Activated gamma-delta T cell treated with anti-CD3 and anti-CD28 coated beads, Interleukin-2, amount 50 U/mL, for 16 hours (primary cell): ENCODE data around the gene PERM1.
A peak's percentile ranks its signal among the peaks of the same experiment; 100 is the strongest.
"Not testable (repeated sequence)": the region's sequence is repeated elsewhere in the genome, so short reads cannot be mapped to it uniquely, and the experiment has no call there.

Source experiments
- DNase-seq: peaks from one replicate; pipeline ENCODE4 v3.0.0-alpha.2; 2020; ENCODE audit warnings: low read depth

Gene PERM1

DNA sequence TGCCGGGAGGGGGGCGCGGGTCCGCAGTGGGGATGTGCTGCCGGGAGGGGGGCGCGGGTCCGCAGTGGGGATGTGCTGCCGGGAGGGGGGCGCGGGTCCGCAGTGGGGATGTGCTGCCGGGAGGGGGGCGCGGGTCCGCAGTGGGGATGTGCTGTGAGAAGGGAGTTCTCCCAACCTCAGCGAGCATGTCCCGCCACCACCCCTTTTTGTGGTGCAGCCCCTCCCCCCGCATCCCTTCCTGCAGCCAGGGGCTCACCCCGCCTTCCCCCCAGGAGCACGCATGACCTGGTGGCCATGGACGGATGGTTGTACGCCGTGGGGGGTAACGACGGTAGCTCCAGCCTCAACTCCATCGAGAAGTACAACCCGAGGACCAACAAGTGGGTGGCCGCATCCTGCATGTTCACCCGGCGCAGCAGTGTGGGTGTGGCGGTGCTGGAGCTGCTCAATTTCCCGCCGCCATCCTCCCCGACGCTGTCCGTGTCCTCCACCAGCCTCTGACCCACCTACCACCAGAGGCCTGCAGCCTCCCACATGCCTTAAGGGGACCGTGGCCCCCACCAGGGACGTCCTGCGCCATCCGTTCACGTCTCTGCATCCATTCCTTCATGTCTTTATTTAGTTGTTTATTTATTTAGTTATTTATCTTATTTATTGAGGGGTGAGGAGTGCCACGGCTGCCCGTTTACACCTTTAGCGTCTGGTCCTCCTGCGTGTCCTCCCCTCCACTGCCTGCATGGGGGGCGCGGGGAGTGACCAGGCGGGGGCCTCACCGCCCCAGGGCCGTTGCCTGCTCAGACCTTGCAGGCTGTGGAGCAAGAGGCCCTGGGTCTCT lies 17.0 kb downstream of the PERM1 start:
- DNase-seq: no peak

DNA sequence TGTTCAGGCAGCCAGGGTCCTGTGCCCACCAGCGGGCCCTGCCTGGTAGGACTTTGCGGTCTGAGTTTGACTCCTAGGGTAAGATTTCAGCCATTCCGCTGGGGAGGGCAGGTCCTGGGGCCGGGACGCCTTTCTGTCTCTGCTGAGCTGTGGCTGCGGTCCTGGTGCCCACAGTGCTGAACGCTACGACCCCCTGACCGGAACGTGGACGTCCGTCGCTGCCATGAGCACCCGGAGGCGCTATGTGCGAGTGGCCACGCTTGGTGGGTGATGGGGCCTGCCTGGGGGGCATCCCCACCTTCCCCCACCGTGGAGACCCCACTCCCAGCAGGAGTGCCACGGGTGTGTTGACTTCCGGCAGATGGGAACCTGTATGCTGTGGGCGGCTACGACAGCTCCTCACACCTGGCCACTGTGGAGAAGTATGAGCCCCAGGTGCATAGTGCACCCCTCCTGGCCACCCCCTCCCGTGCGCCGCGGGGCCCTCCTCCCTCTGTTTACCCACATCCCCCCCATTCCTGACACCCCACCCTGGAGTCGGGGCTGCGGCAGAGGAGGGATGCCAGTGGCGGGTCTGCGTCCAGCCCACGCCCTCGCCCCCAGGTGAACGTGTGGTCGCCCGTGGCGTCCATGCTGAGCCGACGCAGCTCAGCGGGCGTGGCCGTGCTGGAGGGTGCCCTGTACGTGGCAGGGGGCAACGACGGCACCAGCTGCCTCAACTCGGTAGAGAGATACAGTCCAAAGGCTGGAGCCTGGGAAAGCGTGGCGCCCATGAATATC lies 18.0 kb downstream of the PERM1 start:
- DNase-seq: no peak

- DNase-seq: no peak
These were observed 18.6 kb downstream of the PERM1 start for GRCh38 chr1:963301-963651.

DNA sequence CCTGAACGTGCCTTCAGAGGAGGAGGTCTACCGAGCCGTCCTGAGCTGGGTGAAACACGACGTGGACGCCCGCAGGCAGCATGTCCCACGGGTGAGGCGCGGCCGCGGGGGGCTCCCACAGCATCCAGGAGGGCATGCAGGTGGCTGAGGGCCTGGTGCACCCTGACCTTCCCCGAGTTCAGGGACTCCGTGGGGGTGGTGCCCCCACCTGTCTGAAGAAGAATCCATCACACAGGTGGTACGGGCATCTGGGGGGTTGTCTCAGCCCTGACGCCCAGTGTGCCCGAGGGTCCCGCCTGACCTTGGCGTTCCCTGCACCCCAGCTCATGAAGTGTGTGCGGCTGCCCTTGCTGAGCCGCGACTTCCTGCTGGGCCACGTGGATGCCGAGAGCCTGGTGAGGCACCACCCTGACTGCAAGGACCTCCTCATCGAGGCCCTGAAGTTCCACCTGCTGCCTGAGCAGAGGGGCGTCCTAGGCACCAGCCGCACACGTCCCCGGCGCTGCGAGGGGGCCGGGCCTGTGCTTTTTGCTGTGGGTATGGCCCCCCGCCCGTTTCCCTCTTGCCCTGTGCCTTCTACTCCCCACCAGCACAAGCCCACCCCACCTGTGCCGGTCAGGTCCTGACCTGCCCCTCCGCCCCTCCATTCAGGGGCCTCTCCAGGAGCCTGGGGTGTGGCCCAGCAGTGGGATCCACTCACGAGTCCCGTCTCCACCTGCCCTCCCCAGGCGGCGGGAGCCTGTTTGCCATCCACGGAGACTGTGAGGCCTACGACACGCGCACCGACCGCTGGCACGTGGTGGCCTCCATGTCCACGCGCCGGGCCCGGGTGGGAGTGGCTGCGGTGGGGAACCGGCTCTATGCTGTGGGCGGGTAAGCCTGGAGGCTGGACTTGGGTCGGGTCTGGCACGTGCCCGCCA lies 19.3 kb downstream of the PERM1 start:
- DNase-seq: no peak

DNA sequence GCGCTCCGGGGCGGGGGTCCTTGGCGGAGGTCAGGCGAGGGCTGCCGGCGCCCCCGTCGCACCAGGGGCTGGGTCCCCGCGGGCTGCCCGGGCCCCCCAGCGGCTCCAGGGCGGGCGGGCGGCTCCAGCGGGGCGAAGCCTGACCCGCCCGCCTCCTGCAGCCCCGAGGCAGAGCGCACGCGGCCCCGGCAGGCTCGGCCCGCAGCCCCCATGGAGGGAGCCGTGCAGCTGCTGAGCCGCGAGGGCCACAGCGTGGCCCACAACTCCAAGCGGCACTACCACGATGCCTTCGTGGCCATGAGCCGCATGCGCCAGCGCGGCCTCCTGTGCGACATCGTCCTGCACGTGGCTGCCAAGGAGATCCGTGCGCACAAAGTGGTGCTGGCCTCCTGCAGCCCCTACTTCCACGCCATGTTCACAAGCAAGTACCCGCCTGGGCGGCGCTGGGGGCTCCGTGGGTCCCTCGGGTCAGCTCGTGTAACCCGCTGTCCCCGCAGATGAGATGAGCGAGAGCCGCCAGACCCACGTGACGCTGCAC lies 20.7 kb downstream of the PERM1 start:
- no peak for DNase-seq

DNA sequence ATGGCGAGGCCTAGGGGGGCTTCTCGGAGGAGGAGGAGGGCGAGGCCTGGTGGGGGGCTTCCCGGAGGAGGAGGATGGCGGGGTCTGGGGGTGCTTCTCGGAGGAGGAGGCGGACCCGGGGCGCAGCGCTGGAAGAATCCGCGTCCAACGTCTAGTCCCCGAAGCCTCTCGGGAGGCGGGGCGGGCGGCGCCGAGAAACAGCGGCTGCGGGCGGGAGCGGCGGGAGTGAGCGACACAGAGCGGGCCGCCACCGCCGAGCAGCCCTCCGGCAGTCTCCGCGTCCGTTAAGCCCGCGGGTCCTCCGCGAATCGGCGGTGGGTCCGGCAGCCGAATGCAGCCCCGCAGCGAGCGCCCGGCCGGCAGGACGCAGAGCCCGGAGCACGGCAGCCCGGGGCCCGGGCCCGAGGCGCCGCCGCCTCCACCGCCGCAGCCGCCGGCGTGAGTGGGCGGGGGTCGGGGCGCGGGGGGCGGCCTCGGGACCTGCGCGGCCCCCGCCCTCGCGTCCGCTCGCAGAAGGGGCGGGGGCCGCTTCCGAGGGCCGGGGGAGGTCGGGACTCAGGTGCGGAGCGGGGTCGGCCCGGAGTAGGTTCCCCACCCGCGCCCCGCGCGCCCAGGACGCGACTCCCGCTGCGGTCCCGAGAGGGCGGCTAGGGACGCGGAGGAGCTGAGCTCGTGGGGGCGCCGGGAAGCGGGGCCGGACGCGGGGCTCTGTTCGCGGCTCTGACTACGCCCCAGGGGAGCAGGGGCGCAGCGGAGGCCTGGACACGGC lies 21.3 kb downstream of the PERM1 start, which contains the start of gene KLHL17:
TSS of gene KLHL17 (plus strand) at position 222 of the 769 bp plus-strand sequence. CDS start at position 332, 110 bp downstream.
- DNase-seq: peak; percentile 66

GRCh38 chr1:959731-960362 lies 22.0 kb downstream of the PERM1 start:
- DNase-seq: no peak

- DNase-seq: peak; percentile 97
These were observed 22.8 kb downstream of the PERM1 start, which contains the start of gene NOC2L for GRCh38 chr1:958823-959730. NOC2L (minus strand) TSS chr1:959256; CDS start chr1:959240, 16 bp downstream.

GRCh38 chr1:956636-957035 lies 25.3 kb downstream of the PERM1 start:
- DNase-seq: no peak

DNA sequence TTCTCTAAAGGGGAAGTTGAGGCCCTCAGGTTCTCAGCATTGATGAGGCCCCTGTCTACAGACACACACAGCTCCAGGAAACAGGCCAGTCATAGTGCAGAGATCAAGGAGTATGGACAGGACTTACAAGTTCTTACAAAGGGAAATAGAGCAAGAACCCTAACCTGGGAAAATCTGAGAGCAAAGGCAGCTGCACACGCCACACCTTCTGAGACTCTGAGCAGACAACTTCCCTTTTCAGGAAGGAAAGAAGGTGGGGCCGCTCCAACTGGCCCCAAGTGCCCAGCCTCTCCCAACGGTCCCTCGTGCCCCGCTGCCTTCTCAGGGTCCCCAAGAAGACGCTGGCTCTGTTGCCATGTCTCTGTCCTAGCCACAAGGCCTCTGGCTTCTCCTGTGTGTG lies 26.4 kb downstream of the PERM1 start:
- no peak for DNase-seq

- DNase-seq: no peak
These were observed 27.0 kb downstream of the PERM1 start for GRCh38 chr1:954927-955326.

DNA sequence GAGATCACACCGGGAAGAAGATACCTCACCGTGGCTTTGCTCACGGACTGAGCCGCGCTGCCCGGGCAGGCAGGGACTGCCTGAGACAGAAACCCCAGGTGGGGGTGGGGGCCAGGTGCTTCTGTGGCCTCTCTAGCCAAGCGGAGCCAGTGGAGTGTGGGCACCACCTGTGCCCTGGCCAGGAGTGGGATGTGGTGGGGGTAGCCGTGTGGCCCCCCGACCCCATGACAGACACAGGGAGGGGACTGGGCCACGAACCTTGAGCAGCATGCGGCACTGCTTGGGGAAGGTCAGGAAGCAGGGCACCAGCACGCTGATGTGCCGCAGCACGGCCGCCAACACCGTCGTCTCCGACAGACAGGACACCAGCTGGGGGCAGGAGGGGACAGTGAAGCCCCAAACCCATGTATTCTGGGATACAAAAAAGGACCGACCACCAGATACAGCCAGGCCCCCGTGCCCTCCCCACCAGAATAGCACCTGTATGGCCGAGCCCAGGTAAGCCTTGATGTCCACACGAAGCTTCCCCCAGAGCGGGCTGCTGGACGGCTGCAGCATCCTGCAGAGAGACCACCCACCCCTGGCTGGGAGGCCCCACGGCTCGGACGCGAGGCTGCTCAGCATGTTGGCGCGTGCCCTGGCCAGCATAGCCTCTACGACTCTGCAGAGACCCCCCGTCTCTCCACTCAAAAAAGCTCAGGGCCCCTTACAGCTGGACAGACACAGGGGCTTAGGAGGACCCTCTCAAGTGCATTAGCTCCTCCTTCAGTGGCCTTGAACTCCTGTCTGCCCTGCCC lies 28.2 kb downstream of the PERM1 start:
- DNase-seq: no peak

- DNase-seq: no peak
These were observed 29.3 kb downstream of the PERM1 start for GRCh38 chr1:952603-953002.

GRCh38 chr1:952201-952600 lies 29.7 kb downstream of the PERM1 start:
- DNase-seq: no peak

GRCh38 chr1:951364-951763 lies 30.5 kb downstream of the PERM1 start:
- no peak for DNase-seq

GRCh38 chr1:950881-951280 lies 31.0 kb downstream of the PERM1 start:
- no peak for DNase-seq

DNA sequence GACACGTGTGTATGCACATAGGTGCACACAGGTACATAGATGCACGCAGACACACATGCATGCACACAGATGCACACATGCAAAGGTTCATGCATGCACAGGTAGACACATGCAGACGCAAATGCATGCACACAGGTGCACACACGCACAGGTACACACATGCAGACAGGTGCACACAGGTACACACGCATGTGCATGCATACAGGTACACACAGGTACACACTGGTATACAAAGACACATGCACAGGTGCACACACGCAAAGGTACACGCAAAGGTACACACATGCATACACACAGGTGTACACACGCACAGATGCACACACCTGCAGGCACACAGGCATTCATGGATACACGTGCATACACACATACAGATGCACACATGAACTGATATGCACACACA lies 31.6 kb downstream of the PERM1 start:
- no peak for DNase-seq

GRCh38 chr1:947958-948357 lies 33.9 kb downstream of the PERM1 start:
- no peak for DNase-seq

DNA sequence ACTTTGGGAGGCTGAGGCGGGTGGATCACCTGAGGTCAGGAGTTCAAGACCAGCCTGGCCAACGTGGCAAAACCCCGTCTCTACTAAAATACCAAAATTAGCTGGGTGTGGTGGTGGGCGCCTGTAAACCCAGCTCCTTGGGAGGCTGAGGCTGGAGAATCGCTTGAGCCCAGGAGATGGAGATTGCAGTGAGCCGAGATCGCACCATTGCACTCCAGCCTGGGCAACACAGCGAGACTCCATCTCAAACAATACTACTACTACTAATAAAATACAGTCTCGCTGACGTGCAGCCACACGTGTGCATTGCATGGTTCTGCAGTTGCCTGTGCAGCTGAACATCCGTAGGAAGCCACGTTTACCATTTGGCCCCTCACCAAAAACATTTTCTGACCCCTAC lies 35.1 kb downstream of the PERM1 start:
- DNase-seq: not testable (repeated sequence)
